PC-3 (cell line): ENCODE measurements around the gene CRYBG3.

Experiments used
- CTCF ChIP-seq: fragments of 300-600 bp; sonication (generic); conservative IDR thresholded peaks from 2 replicates; pipeline ENCODE4 v1.5.1; 2017; ENCODE audit warnings: antibody characterized with exemption, low read depth, mild to moderate bottlenecking, low read length
- EZH2 ChIP-seq: fragments of 300-600 bp; sonication (generic); IDR thresholded peaks from one replicate; pipeline ENCODE4 v1.6.1; 2017; ENCODE audit warnings: antibody characterized with exemption, mild to moderate bottlenecking, low read length; ENCODE audit not compliant: unreplicated experiment

- TF ChIP-seq CTCF (no peak), EZH2 (no peak)
Measured at GRCh38 chr3:97959872-97960271, 138.1 kb downstream of the CRYBG3 start.
